ENCODE results near the gene DRG1.
"Not testable (repeated sequence)": the region's sequence is repeated elsewhere in the genome, so short reads cannot be mapped to it uniquely, and the experiment has no call there.

The DRG1 gene

DNA sequence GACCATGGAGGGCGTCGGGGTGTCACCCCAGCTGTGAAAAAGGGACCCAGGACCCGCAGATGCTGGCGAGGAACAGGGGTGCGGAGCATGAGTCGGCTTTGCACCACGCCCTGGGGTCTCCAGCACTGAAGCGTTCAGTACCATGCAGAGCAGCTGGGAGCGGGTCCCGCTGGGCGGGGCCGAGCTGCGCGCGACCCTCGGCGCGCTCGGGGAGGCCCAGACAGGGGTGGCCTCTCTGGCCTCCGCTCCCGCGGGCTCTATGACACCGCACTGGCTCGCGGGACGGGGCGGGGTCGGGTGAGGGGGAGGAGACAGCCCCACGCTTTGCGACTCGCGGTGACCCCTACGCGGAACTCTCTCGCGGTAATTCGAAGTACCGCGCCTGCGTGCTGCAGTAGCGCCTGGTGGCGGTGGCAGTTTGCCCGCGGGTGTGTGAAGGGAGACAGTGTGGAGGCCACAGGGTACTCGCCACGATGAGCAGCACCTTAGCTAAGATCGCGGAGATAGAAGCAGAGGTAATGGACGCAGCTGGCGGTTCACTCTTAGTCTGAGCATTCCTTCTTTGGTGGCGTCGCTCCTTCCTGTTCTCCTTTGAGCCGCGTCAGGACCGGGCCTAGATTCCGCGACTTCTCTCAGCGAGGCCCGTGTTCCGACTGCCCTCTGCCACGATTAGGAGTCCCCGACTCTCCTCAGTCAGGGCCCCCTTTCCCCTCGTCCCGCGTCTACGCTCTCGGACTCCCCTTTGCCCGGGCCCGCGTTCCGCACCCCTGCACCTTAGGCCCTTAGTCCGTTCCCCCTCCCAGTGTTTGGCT is at the start of gene DRG1:
DRG1 (plus strand) TSS at position 394 of the 812 bp plus-strand sequence; CDS start at position 474, 80 bp downstream.
- DNase-seq (ENCODE audit: low spot score) = peak; percentile 98

DNA sequence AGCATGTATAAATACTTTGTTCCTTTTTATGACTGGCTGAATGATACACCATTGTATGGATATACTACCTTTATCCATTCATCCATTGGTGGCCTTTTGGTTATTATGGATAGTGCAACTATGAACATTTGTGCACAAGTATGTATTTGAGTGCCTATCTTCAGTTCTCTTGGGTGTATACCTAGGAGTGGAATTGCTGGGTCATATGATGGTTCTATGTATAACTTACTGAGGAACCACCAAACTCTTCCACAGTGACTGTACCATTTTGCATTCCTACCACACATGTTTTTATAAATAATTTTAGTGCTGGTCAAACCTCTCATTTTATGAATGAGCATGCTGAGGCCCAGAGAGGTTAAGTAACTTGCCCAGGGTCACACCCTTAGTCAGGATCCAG is 49.4 kb upstream of the DRG1 start:
- DNase-seq (ENCODE audit: low spot score) = no peak

DNA sequence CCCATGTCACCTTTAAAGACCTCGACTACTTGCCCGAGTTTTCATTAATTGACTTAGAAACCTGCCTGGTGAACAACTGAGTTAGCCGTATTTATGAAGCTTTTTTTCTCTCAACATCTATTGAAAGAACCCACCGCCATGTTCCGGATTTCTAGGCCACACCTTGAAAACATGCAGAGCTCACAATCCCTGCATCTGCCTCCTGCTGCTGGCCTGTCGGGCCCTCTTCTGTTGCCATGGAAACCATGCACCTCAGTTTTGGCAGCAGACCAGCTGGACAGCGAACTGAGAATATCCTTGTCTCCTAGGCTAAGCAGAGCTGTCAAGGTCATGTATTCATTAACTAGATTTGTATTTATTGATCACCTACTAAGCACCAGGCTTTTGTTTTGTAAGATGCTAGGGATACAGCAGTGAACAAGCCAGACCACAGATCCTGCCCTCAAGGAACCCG is 49.0 kb upstream of the DRG1 start:
- no peak for DNase-seq (ENCODE audit: low spot score)

- no peak for DNase-seq (ENCODE audit: low spot score)
Measured at GRCh38 chr22:31354515-31354914, 44.9 kb upstream of the DRG1 start.

- DNase-seq (ENCODE audit: low spot score) = no peak
Measured at GRCh38 chr22:31360029-31360428, 39.4 kb upstream of the DRG1 start.

DNA sequence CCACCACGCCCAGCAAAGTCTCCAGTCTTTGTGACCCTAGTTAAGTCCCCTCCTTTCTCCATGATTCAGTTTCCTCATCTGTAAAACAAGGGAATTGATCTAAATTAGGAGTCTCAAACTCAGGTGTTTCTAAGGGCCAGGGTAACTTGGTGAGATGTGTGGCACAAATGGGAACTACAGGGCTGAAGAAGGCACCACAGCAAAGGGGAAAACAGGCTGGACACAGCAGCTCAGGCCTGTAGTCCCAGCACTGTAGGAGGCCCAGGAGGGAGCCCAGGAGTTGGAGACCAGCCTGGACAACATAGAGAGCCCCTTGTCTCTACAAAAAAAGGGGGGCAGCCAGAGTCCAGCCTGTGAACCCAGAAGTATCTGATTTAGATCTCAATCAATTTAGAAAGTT is 37.7 kb upstream of the DRG1 start:
- DNase-seq (ENCODE audit: low spot score) = no peak

GRCh38 chr22:31363885-31364465 is 35.4 kb upstream of the DRG1 start:
- no peak for DNase-seq (ENCODE audit: low spot score)

DNA sequence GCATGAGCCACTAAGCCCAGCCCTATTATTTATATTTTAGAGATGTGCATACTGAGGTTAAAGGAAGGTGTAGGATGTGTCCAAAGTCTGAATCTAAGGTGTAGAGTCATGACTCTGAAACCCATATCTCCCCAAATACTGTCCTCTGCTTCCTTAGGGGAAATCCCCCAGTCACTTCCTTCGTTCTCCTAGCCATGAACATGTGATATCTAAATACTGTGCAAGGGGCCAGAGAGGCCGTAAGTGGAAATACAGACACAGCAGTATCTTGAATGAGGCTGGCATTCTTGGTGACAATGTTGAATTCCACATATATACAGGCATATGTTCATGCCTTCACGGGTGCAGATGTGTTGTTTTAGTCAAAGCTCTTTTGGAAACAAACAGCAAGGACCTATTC is 32.0 kb upstream of the DRG1 start:
- no peak for DNase-seq (ENCODE audit: low spot score)

DNA sequence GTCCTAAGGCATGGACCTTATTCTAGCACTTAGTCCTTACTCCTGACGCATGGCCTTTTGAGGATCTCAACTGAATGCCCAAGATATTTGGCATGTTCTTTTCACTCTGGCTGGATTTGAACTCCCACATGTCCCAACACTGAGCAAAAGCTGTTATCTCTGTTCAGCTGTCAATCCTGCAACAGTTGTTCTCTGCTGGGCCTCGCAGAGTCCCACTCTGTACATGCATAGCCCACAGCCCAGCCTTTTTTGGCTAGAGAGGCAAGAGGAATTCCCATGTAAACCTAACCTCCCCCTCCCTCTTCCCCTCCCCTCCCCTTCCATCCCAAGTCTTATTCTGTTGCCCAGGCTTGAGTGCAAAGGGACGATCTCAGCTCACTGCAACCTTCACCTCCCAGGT is 21.8 kb upstream of the DRG1 start:
- no peak for DNase-seq (ENCODE audit: low spot score)

DNA sequence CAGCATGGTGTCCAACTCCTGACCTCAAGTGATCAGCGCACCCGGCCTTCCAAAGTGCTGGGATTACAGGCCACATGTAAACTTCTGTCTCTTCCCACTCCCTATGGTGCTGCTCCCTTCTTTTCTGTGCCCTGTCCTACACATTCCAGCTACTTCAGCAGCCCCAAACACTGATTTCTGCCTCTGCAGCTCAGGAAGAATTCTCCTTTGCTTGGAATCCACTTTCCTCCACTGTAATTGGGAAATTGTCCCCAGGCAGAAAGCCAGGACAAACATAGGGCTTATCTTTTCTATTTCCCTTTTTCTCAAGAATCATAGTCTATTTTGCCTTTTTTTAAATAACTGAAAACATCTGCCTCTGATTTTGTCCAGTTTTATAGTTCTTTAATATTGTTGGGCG is 21.3 kb upstream of the DRG1 start:
- no peak for DNase-seq (ENCODE audit: low spot score)

DNA sequence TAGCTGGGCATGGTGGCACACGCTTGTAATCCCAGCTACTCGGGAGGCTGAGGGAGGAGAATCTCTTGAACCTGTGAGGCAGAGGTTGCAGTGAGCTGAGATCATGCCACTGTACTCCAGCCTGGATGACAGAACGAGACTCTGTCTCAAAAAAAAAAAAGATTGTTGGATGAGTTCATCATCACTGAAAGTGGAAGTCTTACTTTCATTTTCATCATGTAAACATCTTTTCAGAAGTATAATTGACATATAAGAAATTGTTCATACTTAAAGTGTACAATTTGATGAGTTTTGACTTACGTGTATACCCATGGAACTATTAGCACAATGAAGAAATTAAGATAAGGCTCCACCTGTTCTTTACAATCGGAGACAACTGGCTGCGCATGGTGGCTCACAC is 20.8 kb upstream of the DRG1 start:
- DNase-seq (ENCODE audit: low spot score) = not testable (repeated sequence)

DNA sequence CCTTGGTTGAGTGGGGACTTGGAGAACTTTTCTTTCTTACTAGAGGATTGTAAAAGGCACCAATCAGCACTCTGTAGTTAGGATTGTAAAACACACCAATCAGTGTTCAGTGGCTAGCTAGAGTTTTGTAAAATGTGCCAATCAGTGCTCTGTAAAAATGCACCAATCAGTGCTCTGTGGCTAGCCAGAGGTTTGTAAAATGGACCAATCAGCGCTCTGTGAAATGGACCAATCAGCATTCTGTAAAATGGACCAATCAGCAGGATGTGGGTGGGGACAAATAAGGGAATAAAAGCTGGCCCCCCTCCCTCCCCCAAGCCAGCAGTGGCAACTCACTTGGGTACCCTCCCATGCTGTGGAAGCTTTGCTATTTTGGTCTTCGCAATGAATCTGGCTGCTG is 5.5 kb upstream of the DRG1 start:
- DNase-seq (ENCODE audit: low spot score) = no peak

GRCh38 chr22:31394326-31394725 is 5.1 kb upstream of the DRG1 start:
- no peak for DNase-seq (ENCODE audit: low spot score)

DNA sequence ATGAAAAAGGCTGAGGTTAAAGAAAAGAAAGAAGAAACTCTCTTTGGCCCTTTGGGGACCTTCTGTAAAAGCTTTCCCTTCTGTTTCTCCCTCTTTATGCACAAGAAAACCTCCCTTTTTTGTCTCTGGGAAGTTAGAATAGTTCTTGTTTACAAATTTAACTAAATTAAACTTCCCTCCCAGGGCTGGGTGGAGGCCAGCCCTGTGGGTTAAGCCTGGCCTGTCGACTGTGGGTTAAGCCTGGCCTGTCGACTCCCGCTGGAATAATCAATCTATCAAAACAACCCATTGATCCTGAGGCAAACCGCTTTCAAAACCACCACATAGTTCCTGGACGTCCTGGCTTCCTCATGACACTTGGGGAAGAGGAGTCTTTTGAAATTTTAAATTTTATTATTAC is 1.2 kb upstream of the DRG1 start:
- no peak for DNase-seq (ENCODE audit: low spot score)

- peak; percentile 5 for DNase-seq (ENCODE audit: low spot score)
Measured at GRCh38 chr22:31400023-31400397, 606 bp downstream of the DRG1 start.

DNA sequence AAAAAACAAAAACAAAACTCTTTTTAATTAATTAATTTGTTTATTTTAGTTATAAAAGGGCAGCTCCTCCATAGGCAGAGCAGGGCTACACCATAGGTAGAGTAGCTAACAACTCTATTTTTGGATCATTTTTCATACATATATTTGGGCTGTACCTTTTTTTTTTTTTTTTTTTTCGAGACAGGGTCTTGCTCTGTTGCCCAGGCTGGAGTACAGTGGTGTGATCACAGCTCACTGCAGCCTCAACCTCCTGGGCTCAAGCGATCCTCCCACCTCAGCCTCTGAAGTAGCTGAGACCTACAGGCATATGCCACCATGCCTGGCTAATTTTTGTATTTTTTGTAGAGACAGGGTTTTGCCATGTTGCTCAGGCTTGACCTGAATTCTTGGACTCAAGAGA is 2.9 kb downstream of the DRG1 start:
- DNase-seq (ENCODE audit: low spot score) = not testable (repeated sequence)

- DNase-seq (ENCODE audit: low spot score) = peak; percentile 8
Measured at GRCh38 chr22:31425331-31426050, 26.1 kb downstream of the DRG1 start.

- DNase-seq (ENCODE audit: low spot score) = no peak
Measured at GRCh38 chr22:31431950-31432349, 32.5 kb downstream of the DRG1 start.

DNA sequence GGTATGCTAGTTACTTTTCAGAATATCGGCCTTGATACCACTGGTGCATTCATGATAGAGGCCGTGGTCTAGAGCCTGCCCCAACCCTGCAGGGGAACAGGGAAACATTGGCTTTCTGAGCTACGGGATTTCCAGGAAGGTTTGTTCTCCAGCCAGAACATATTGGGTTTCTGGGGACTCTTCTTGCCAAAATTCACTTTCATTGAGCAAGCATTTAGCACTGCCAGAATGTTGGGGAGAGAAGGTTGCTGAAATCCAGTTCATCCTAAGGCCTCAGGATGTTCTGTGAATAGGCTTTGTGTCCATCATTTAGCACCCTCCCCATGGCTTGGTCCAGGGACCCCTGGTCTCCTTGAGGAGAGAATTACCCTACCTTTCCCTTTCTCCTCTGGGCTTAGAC is 36.7 kb downstream of the DRG1 start:
- DNase-seq (ENCODE audit: low spot score) = peak; percentile 10

DNA sequence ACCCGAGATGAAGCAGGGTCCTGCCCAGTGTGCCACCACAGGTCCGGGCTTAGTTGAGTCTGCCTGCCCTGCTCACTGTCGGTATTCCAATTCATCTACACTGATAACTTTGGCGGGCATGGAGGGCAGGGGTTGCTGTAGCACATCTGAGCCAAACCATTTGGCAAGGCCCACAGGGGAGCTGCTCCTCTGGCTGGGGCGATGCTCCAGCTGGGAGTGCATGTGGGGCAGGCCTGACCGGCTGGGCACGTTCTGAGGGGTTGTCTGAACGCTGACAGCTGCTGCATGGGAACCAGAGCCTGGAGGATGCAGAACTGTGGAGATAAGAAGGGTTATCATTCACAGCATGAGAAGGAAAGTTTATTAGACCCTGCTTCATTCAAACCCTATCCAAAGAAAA is 40.4 kb downstream of the DRG1 start:
- DNase-seq (ENCODE audit: low spot score) = peak; percentile 10

DNA sequence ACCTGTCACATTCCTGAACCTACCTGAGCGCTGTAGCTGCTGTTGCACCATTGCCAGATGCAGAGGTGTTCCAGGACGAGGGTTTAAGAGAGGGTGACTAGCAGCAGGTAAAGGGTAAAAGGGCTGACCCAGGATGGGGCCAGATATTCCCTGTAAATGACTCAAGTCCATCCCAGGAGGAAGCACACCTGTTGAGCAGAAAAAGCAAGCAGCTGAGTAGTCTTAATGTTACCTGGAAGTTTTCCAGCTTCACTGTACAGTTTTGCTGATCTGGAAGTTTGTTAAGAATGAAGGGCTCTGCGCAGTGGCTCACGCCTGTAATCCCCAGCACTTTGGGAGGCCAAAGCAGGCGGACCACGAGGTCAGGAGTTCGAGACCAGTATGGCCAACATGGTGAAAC is 41.3 kb downstream of the DRG1 start:
- DNase-seq (ENCODE audit: low spot score) = no peak

GRCh38 chr22:31441652-31442051 is 42.2 kb downstream of the DRG1 start:
- no peak for DNase-seq (ENCODE audit: low spot score)
